K562 (cell line): Measurements from ENCODE around the gene LZTS2.

Experiments
- HDAC6 ChIP-seq: IDR thresholded peaks from 2 replicates; pipeline ENCODE4 v1.6.1; 2012; ENCODE audit warnings: low read depth, mild to moderate bottlenecking, control low read depth, inconsistent platforms, low read length, moderate library complexity
- ZNF586 ChIP-seq: fragments of 450-650 bp; formaldehyde crosslinking; conservative IDR thresholded peaks from 2 replicates; pipeline ENCODE4 v1.4.0; 2020; ENCODE audit warnings: mild to moderate bottlenecking, moderate library complexity
- TF ChIP-seq, protein P1 (sequence below), 3 experiments: IDR thresholded peaks in 2 of 3; conservative IDR thresholded peaks in 1 of 3; 2 replicates each; pipeline ENCODE4 v1.5.1; 2011 to 2012; ENCODE audit warnings: low read length in 3 of 3, mild to moderate bottlenecking in 3 of 3, control low read depth in 2 of 3, improper control_type of control experiment in 1 of 3, inconsistent platforms in 1 of 3, low read depth in 1 of 3, mixed read lengths in 1 of 3, moderate library complexity in 1 of 3; ENCODE audit not compliant: insufficient read depth in 2 of 3

DNA sequence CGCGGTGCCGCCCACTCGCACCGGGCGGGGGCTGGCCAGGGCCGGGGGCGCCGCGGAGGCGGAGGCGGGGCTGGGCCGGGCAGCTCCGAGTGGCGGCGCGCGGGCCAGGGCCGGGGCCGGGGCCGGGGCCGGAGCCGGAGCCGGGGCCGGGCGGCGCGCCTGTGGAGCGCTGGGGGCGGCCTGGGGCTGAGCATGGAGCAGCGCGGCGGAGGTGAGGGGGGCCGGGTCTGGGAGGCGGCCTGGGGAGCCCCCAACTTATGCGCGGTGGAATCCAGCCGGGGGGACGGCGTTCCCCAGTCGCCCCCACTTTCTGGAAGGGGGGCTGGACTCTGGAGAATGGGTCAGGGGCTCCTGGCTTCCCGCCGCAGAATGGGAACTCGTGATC lies at the start of gene LZTS2:
- TF ChIP-seq ZNF586 (CRISPR knock-in tag) = no peak
- TF ChIP-seq HDAC6 = no peak
- TF ChIP-seq, protein P1, sequence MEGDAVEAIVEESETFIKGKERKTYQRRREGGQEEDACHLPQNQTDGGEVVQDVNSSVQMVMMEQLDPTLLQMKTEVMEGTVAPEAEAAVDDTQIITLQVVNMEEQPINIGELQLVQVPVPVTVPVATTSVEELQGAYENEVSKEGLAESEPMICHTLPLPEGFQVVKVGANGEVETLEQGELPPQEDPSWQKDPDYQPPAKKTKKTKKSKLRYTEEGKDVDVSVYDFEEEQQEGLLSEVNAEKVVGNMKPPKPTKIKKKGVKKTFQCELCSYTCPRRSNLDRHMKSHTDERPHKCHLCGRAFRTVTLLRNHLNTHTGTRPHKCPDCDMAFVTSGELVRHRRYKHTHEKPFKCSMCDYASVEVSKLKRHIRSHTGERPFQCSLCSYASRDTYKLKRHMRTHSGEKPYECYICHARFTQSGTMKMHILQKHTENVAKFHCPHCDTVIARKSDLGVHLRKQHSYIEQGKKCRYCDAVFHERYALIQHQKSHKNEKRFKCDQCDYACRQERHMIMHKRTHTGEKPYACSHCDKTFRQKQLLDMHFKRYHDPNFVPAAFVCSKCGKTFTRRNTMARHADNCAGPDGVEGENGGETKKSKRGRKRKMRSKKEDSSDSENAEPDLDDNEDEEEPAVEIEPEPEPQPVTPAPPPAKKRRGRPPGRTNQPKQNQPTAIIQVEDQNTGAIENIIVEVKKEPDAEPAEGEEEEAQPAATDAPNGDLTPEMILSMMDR (IDR thresholded peaks at IDR 0.05 in 2 of 3, conservative IDR thresholded peaks at IDR 0.05 in 1 of 3; ENCODE audit: insufficient read depth in 2 of 3, low read depth in 1 of 3, low read length in 3 of 3) = no peak
